OCI-LY3 (cell line): ENCODE measurements around the gene NDRG2.

Source experiments
- H2AFZ ChIP-seq: fragments of 200-600, 300-600 bp; shearing (Covaris generic); 2 replicates; pipeline ENCODE4 v1.6.0; 2014; ENCODE audit warnings: antibody characterized with exemption, low read depth, low read length
- H3K27ac ChIP-seq: fragments of 200-600, 300-600 bp; sonication (generic); 2 replicates; pipeline ENCODE4 v1.5.1; 2014; ENCODE audit warnings: mild to moderate bottlenecking, low read length, moderate library complexity, mixed read lengths
- H3K27me3 ChIP-seq: fragments of 200-600, 300-600 bp; sonication (generic); 2 replicates; pipeline ENCODE4 v1.6.1; 2014; ENCODE audit warnings: low read depth, low read length, mixed read lengths
- H3K36me3 ChIP-seq: fragments of 200-600, 300-600 bp; sonication (generic); replicated peaks from 2 replicates; pipeline ENCODE3; 2014; ENCODE audit warnings: low read depth, low read length, mixed read lengths
- H3K4me1 ChIP-seq: fragments of 300-600, 200-600 bp; sonication (generic); 2 replicates; pipeline ENCODE4 v1.6.1; 2014; ENCODE audit warnings: low read length, mixed read lengths
- H3K4me2 ChIP-seq: fragments of 200-600, 300-600 bp; sonication (generic); 2 replicates; pipeline ENCODE4 v1.6.1; 2014; ENCODE audit warnings: low read length, mixed read lengths
- H3K4me3 ChIP-seq: fragments of 300-600, 200-600 bp; sonication (generic); 2 replicates; pipeline ENCODE4 v1.5.1; 2014; ENCODE audit warnings: antibody characterized with exemption, mild to moderate bottlenecking, low read length, moderate library complexity
- H3K79me2 ChIP-seq: fragments of 300-600, 200-600 bp; shearing (Covaris generic); 2 replicates; pipeline ENCODE4 v1.6.1; 2014; ENCODE audit warnings: mild to moderate bottlenecking, low read length, mixed read lengths
- H3K9ac ChIP-seq: fragments of 300-600, 200-600 bp; shearing (Covaris generic); 2 replicates; pipeline ENCODE4 v1.6.0; 2014; ENCODE audit warnings: mild to moderate bottlenecking, low read length, moderate library complexity
- H3K9me3 ChIP-seq: fragments of 200-600, 300-600 bp; shearing (Covaris generic); 2 replicates; pipeline ENCODE4 v1.6.1; 2014; ENCODE audit warnings: low read length, mixed read lengths; ENCODE audit not compliant: insufficient read depth
- H4K20me1 ChIP-seq: fragments of 200-600, 300-600 bp; sonication (generic); 2 replicates; pipeline ENCODE4 v1.6.1; 2016; ENCODE audit warnings: low read length, mixed read lengths; ENCODE audit not compliant: insufficient read depth
- EZH2phosphoT487 ChIP-seq: fragments of 200-600 bp; shearing (Covaris generic); IDR thresholded peaks from 2 replicates; pipeline ENCODE4 v1.6.1; 2018; ENCODE audit warnings: antibody characterized with exemption, mixed run types, low read depth
- TF ChIP-seq, protein P1 (sequence below): fragments of 200-600, 300-600 bp; sonication (generic); IDR thresholded peaks from 2 replicates; pipeline ENCODE4 v1.5.1; 2014; ENCODE audit warnings: antibody characterized with exemption, low read length, low read depth

The NDRG2 gene

DNA sequence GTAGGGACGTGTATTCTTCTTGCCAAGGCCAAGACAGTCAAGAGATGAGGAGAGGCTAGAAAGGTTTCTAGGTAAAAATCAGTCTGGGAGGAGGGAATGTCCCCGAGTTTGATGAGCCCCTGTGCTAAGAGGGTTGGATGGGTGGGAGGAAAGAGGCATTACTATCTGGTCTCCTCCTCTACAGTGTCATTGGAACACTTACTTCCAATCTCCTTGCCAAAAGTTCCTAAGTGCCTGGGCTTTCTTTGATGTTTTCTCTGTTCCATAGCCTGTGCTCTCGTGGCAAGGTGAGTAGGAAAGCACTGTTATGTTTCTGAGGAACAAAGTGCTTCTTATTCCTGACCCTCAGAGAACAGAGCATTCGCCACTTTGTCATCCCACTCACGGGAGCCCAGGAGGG is 9.8 kb upstream of the NDRG2 start, which contains the start of gene RNASE13:
Gene RNASE13, minus strand, starts transcription at position 101 of the 400 bp plus-strand sequence. CDS start 519 bp downstream, outside the sequence.
- H4K20me1 ChIP-seq = no peaks in the 10 kb centered on the region
- H3K9me3 ChIP-seq = no peaks in the 10 kb centered on the region
- TF ChIP-seq, protein P1, sequence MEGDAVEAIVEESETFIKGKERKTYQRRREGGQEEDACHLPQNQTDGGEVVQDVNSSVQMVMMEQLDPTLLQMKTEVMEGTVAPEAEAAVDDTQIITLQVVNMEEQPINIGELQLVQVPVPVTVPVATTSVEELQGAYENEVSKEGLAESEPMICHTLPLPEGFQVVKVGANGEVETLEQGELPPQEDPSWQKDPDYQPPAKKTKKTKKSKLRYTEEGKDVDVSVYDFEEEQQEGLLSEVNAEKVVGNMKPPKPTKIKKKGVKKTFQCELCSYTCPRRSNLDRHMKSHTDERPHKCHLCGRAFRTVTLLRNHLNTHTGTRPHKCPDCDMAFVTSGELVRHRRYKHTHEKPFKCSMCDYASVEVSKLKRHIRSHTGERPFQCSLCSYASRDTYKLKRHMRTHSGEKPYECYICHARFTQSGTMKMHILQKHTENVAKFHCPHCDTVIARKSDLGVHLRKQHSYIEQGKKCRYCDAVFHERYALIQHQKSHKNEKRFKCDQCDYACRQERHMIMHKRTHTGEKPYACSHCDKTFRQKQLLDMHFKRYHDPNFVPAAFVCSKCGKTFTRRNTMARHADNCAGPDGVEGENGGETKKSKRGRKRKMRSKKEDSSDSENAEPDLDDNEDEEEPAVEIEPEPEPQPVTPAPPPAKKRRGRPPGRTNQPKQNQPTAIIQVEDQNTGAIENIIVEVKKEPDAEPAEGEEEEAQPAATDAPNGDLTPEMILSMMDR = no peak
- no peak for TF ChIP-seq EZH2phosphoT487
- no peaks in the 10 kb centered on the region for H3K79me2 ChIP-seq
- no peaks in the 10 kb centered on the region for H3K4me1 ChIP-seq
- no peaks in the 10 kb centered on the region for H3K36me3 ChIP-seq
- peaks cover 7% of the 10 kb centered on the region for H3K27me3 ChIP-seq
- H3K4me2 ChIP-seq = no peak within 1 kb of the TSS
- no peak within 1 kb of the TSS for H3K9ac ChIP-seq
- no peak within 1 kb of the TSS for H3K27ac ChIP-seq
- H2AFZ ChIP-seq = no peak within 1 kb of the TSS
- no peak within 1 kb of the TSS for H3K4me3 ChIP-seq

DNA sequence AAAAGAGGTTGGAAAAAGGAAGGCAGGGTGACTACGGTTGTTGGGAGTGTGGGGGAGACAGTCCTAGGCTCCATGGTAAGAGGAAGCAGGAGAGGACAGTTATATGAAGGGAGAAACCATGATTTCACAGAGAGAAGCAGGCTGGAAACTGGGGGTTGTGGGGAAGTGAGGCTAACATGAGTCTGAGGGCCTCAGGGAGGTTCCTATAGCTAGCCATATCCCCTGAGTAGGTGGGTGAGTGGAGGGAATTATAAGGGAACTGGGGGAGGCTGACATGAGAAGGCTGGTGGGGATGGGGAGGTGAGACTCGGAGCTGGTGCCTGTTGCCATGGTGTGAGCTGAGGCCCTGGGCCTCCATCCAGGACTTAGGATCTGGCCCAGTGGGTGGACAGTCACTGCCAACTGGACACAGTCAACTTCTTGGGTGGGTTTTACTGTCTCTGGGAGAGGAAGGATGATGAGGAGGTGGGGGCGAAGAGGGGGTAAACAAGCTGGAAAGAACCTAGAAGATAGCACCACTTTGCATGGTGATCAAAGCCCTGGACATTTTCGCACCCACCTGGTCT is 8.4 kb upstream of the NDRG2 start:
- Histone ChIP-seq H4K20me1 (no peaks in the 10 kb centered on the region), H3K27ac (no peak overlapping the region), H3K36me3 (no peaks in the 10 kb centered on the region), H3K9ac (no peak overlapping the region), H3K27me3 (peaks cover 7% of the 10 kb centered on the region), H3K79me2 (no peaks in the 10 kb centered on the region), H2AFZ (no peak overlapping the region), H3K4me2 (no peak overlapping the region), H3K4me3 (no peak overlapping the region), H3K9me3 (no peaks in the 10 kb centered on the region), H3K4me1 (no peaks in the 10 kb centered on the region)
- no peak for TF ChIP-seq EZH2phosphoT487
- TF ChIP-seq, protein P1 = no peak

DNA sequence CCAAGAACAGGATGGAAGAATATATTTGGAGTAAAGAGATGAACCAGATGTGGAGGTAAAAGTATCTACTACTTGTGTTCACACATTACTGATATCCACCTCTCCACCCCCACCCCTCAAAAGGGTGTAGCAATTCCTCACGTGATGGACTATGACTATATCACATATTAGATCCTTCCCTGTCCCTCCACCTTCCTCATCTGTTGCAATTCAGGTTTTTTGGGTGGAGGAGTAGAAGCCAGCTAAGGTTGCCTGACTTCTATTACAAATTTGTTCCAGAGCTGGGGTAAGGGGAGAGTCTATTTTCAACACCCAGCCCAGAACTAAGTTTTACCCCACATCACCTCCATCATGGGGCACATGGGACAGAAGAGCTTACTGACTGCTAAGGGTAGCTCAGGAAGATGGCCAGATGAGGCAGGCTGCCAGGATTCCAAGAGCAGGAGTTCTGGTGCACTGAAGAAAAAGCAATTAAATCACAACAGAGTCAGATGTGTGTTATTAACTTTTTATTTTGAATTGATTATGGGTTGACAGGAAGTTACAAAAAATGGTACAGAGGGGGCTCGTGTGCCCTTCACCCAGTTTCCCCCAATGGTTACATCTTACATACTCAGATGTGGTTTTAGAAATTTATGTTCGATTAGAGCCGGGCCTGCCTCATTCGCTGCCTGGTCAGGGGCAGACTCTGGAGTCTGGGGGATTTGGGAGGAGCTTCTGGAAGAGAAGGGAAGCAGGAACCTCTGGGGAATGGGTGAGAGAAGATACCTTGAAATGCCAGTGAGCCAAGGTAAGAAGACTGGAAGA is 7.7 kb upstream of the NDRG2 start:
- no peak overlapping the region for H3K4me2 ChIP-seq
- H3K27ac ChIP-seq = no peak overlapping the region
- H4K20me1 ChIP-seq = no peaks in the 10 kb centered on the region
- no peaks in the 10 kb centered on the region; the same call in 1 of the 2 replicates for H3K27me3 ChIP-seq
- H2AFZ ChIP-seq = no peak overlapping the region
- H3K79me2 ChIP-seq = no peaks in the 10 kb centered on the region
- TF ChIP-seq, protein P1 = no peak
- TF ChIP-seq EZH2phosphoT487 = no peak
- H3K36me3 ChIP-seq = no peaks in the 10 kb centered on the region
- no peaks in the 10 kb centered on the region for H3K9me3 ChIP-seq
- no peak overlapping the region for H3K9ac ChIP-seq
- no peaks in the 10 kb centered on the region for H3K4me1 ChIP-seq
- H3K4me3 ChIP-seq = no peak overlapping the region

DNA sequence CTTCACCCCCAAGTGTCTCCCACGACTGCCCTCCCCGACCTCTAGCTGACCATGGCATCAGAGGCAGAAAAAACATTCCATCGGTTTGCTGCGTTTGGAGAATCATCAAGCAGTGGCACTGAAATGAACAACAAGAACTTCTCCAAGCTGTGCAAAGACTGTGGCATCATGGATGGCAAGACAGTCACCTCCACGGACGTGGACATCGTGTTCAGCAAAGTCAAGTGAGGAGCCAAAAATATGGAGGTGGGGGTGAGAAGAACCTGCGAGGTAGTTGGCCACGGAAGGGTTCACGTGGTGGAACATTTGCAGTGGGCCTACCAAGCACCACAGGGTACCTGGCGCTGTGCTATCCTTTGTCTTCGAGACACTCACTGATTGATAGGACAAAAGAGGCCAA is 5.7 kb upstream of the NDRG2 start:
- no peaks in the 10 kb centered on the region for H3K27me3 ChIP-seq
- TF ChIP-seq, protein P1 = no peak
- no peak for TF ChIP-seq EZH2phosphoT487
- no peak overlapping the region for H3K27ac ChIP-seq

More for the DNA sequence above, 5.7 kb upstream of the NDRG2 start:
- Histone ChIP-seq H3K79me2 (no peaks in the 10 kb centered on the region), H3K36me3 (no peaks in the 10 kb centered on the region), H3K4me3 (no peak overlapping the region), H4K20me1 (no peaks in the 10 kb centered on the region), H3K4me2 (no peak overlapping the region), H3K9ac (no peak overlapping the region), H2AFZ (no peak overlapping the region), H3K4me1 (no peaks in the 10 kb centered on the region), H3K9me3 (no peaks in the 10 kb centered on the region)
